ENCODE measurements around the gene CDC37.
A peak's percentile ranks its signal among the peaks of the same experiment; 100 is the strongest.
"Not testable (repeated sequence)": the region's sequence is repeated elsewhere in the genome, so short reads cannot be mapped to it uniquely, and the experiment has no call there.

Gene CDC37

GRCh38 chr19:10402441-10403038 lies 802 bp downstream of the CDC37 start:
- peak overlapping the region; percentile 99 for H3K4me3 ChIP-seq (ENCODE audit: low read length)
- no peak for DNase-seq (ENCODE audit: low read depth, low spot score)

DNA sequence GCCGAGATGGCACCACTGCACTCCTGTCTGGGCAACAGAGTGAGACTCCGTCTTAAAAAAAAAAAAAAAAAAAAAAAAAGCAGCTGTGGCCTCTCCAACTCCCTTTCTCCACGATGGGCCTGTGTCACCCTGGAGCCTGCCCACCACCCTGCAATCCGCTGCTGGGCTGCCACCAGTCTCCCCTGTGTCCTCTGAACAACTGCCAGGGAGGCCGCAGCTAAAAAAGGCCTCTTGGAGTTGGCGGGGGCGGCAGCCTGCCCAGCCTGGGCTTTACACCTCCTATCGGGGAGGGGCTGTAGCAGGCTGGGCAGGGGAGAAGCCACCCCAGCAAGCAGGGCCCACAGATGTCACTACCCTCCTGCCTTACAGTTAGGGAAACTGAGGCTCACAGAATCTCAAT lies 3.5 kb downstream of the CDC37 start:
- DNase-seq (ENCODE audit: low read depth, low spot score) = no peak

GRCh38 chr19:10399340-10399739 lies 4.0 kb downstream of the CDC37 start:
- H3K4me3 ChIP-seq (ENCODE audit: low read length); DNase-seq (ENCODE audit: low read depth, low spot score): not testable (repeated sequence)

More for the DNA sequence above, 3.5 kb downstream of the CDC37 start:
- H3K4me3 ChIP-seq (ENCODE audit: low read length) = no peak overlapping the region

- no peak for DNase-seq (ENCODE audit: low read depth, low spot score)
Observed at GRCh38 chr19:10398819-10399218, 4.5 kb downstream of the CDC37 start.

GRCh38 chr19:10395917-10396316 lies 7.4 kb downstream of the CDC37 start:
- no peak overlapping the region for H3K4me3 ChIP-seq (ENCODE audit: low read length)
- no peak for DNase-seq (ENCODE audit: low read depth, low spot score)

More at GRCh38 chr19:10398819-10399218, 4.5 kb downstream of the CDC37 start:
- no peak overlapping the region for H3K4me3 ChIP-seq (ENCODE audit: low read length)

DNA sequence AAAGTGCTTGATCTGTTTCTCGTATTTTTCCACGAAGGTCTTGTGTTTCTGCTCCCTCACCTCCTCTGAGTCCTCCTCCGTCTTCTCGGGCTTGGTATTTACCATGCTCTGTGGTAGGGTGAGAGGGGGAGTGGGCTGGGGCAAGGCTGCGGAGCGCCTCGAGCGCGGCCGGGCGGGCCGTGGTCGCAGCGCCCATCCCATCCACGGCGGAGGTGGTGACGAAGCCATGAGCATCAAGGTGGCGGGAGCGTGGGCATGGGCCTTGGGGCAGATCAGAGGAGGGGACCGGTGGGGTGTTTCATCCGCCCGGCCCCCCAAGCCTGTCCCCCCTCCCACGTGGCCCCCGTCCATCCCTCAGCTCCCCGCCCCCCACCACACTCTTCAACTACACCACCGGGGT lies 7.9 kb downstream of the CDC37 start:
- no peak for DNase-seq (ENCODE audit: low read depth, low spot score)
- no peak overlapping the region for H3K4me3 ChIP-seq (ENCODE audit: low read length)

DNA sequence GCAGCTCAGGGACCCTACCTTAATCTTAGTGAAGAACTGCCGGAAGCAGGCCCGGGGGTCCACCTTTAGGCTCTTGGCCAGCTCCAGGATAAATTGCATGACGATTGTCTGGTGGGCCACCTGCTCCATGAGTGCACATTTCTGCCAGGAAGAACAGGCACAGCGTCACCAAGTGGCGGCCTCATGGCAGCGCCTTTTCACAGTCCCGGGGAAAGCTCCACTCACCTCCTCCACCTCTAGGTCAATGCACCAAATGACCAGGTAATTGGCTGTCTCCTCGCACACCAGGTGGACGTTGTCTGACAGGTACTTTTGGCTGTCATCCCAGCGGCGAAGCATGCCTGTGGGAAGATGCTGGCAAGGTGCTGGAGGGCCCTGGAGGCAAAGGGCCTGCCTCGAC lies 8.3 kb downstream of the CDC37 start:
- no peak for DNase-seq (ENCODE audit: low read depth, low spot score)
- H3K4me3 ChIP-seq (ENCODE audit: low read length) = no peak overlapping the region

DNA sequence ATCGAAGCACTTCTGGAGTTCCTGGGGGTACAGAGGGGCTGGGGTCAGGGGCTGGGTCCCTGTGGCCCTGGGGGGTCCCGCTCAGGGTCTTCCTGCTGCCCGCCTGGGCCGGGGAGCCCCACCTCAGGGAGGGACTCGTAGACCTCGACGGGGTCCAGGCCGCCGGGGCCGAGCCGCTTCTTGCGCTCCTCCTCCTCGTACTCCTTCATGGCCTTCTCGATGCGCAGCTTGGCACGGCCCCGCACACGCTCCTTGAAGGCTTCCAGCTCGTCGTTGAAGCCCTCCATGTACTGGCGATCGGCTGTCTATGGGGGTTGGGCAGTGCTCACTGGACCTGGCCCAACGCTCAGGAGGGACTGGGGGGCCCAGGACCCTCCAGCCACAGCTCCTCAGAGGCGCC lies 10.2 kb downstream of the CDC37 start:
- H3K4me3 ChIP-seq (ENCODE audit: low read length) = no peak overlapping the region
- no peak for DNase-seq (ENCODE audit: low read depth, low spot score)

GRCh38 chr19:10392120-10392519 lies 11.2 kb downstream of the CDC37 start:
- DNase-seq (ENCODE audit: low read depth, low spot score) = no peak
- H3K4me3 ChIP-seq (ENCODE audit: low read length) = no peak overlapping the region

GRCh38 chr19:10390652-10391286 lies 12.6 kb downstream of the CDC37 start:
- H3K4me3 ChIP-seq (ENCODE audit: low read length) = no peak overlapping the region
- DNase-seq (ENCODE audit: low read depth, low spot score) = peak; percentile 71

- no peak overlapping the region for H3K4me3 ChIP-seq (ENCODE audit: low read length)
- no peak for DNase-seq (ENCODE audit: low read depth, low spot score)
Observed at GRCh38 chr19:10389863-10390262, 13.5 kb downstream of the CDC37 start.

- H3K4me3 ChIP-seq (ENCODE audit: low read length) = no peak overlapping the region
- peak; percentile 75 for DNase-seq (ENCODE audit: low read depth, low spot score)
Observed at GRCh38 chr19:10388957-10389356, 14.4 kb downstream of the CDC37 start.

DNA sequence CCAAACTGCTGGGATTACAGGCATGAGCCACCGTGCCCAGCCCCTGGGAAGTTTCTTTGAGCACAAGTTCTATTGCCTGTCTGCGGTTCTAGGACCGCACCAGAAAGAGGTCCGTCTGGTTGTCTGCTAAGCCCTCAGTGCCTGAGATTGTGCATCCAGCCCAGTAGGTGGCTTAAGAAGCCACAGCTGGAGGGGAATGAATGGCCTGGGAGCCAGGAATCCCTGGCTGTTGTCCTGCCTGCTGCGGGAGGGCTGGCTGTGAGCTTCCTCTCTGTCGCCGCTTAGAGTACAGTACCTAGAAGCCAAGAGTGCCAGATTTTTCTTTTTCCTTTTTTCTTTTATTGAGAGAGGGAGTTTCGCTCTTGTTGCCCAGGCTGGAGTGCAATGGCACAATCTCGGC lies 18.8 kb downstream of the CDC37 start:
- H3K4me3 ChIP-seq (ENCODE audit: low read length) = no peak overlapping the region
- DNase-seq (ENCODE audit: low read depth, low spot score) = no peak

GRCh38 chr19:10383223-10383499 lies 20.2 kb downstream of the CDC37 start:
- DNase-seq (ENCODE audit: low read depth, low spot score); H3K4me3 ChIP-seq (ENCODE audit: low read length): not testable (repeated sequence)

DNA sequence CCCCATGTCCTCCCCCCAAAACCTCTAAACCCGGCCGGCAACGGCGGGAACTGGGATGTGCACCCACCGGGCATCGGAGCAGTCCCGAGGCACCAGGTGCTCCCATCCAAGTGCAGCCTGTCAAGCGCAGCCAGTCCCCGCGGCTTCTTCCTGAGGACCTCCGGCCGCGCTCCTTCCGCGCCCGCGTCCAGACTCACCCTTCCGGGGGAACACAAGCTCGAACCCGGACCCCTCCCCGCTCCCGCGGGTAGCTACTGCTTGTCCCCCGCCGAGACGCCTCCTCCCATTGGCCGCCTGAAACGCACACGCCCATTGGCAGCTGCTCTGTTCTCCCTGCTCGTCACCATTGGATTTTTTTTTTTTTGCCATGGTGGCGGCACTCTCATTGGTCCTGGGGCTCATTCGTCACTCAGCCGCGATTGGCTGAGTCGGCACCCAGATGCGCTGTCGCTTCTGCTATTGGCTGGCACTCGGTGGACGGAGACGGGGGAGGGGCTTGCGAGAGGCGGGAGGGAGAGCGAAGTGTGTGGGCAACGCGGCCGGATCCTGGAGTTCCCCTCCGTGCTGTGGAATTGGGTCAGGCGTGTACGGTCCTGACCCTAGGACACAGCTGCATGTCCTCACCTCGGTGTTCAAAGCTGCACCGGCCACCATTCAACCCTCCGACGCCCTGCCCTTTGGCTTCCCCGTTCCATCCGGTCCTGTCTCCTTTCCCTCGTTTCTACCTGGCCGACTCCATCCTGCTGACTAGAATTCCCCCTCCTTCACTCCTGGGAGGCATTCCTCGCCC lies 22.8 kb downstream of the CDC37 start, which contains the start of gene TYK2:
TSS of gene TYK2 (minus strand) at position 260 of the 790 bp plus-strand sequence. CDS start 2,166 bp downstream, outside the sequence.
- peak within 1 kb of the TSS; percentile 96 for H3K4me3 ChIP-seq (ENCODE audit: low read length)
- DNase-seq (ENCODE audit: low read depth, low spot score) = peak; percentile 98

DNA sequence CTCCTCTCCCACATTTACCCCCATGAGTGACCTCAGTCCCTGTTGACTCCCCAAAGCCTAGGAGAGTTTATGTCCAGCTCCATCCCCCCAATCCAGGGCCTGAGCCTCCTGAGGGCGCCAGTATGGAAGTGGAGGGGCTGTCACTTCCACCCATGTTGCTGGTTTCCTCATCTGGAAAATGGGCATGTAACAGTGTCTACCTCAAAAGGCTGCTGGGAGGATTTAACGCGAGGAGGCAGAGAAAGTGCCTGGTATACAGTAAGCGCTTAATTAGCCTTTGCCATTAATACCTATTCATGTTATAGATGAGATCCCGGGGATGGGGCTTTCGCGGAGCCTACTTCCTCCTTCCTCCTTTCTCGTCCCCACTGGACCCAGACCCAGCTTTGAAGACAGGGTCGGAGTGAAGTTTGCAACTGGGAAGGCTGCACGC lies 23.4 kb downstream of the CDC37 start:
- H3K4me3 ChIP-seq (ENCODE audit: low read length) = peak overlapping the region; percentile 96
- DNase-seq (ENCODE audit: low read depth, low spot score) = no peak

DNA sequence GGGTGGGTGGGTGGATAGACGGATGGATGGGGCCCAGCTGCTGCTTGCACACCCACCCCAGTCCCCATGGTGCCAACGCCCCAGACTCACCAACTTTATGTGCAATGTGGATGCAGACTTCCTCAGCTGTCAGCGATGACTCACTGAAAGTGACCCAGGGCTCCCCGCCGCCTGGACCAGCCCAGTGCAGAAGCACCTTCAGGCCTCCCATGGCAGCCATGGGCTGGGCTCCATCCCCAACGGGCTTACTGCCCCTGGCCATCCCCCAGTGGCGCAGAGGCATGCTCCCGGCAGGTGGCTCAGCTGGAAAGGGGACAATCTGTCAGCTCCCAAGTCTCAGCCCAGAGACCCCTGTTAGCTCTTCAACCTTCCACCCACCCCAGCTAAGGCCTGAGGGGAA lies 25.2 kb downstream of the CDC37 start:
- no peak overlapping the region for H3K4me3 ChIP-seq (ENCODE audit: low read length)
- DNase-seq (ENCODE audit: low read depth, low spot score) = no peak

- H3K4me3 ChIP-seq (ENCODE audit: low read length); DNase-seq (ENCODE audit: low read depth, low spot score): not testable (repeated sequence)
Observed at GRCh38 chr19:10377140-10377640, 26.2 kb downstream of the CDC37 start.

GRCh38 chr19:10374931-10375330 lies 28.4 kb downstream of the CDC37 start:
- no peak overlapping the region for H3K4me3 ChIP-seq (ENCODE audit: low read length)

GRCh38 chr19:10372690-10373089 lies 30.7 kb downstream of the CDC37 start:
- H3K4me3 ChIP-seq (ENCODE audit: low read length) = no peak overlapping the region
- no peak for DNase-seq (ENCODE audit: low read depth, low spot score)

More at GRCh38 chr19:10374931-10375330, 28.4 kb downstream of the CDC37 start:
- DNase-seq (ENCODE audit: low read depth, low spot score) = no peak
